IMR-90 (cell line): ENCODE results near the gene TNRC6B. TPM values are rescaled to one million over a fixed set of nuclear protein-coding genes. Genes with fewer than 3 reads are reported as not detected.

ENCODE experiments used
- ATAC-seq: fragments of 200-7000 bp; cut with Tn5 transposase; 2 replicates; pipeline ENCODE4 v1.9.1; 2020; ENCODE audit warnings: low read depth, mild to moderate bottlenecking, moderate library complexity
- BruUV-seq: library from RNA; stranded (reverse); fragments of 400-500 nt; replicated peaks from 2 replicates; lab custom pipeline; 2021; lab: Mats Ljungman, UMichigan
- CTCF ChIA-PET: fragments of 300-600 bp; formaldehyde crosslinking; extraction: SDS; loops from one replicate; lab custom pipeline; 2021; ENCODE audit warnings: antibody characterized with exemption; lab: Yijun Ruan, JAX
- POLR2A ChIA-PET: fragments of 300-600 bp; sonication (Branson Sonifier 250); formaldehyde crosslinking; loops from one replicate; lab custom pipeline; 2022; ENCODE audit warnings: antibody characterized with exemption; ENCODE audit not compliant: unreplicated experiment; lab: Charles Lee
- DNase-seq: peaks from one replicate; pipeline ENCODE4 v3.0.0; 2013
- H2AFZ ChIP-seq: replicated peaks from 2 replicates; pipeline ENCODE3; 2013; ENCODE audit warnings: low read length, mild to moderate bottlenecking; ENCODE audit not compliant: poor library complexity
- H2AK5ac ChIP-seq: 2 replicates; pipeline ENCODE4 v1.6.1; 2013; ENCODE audit warnings: low read depth, low read length, inconsistent platforms
- H2AK9ac ChIP-seq: replicated peaks from 2 replicates; pipeline ENCODE3; 2013; ENCODE audit warnings: mild to moderate bottlenecking, low read depth, low read length, moderate library complexity; ENCODE audit not compliant: poor library complexity
- H2BK120ac ChIP-seq: 2 replicates; pipeline ENCODE4 v1.6.1; 2013; ENCODE audit warnings: low read depth, low read length, inconsistent platforms
- H2BK15ac ChIP-seq: 3 replicates; pipeline ENCODE4 v1.6.1; 2013; ENCODE audit warnings: low read depth, low read length, inconsistent platforms
- H2BK20ac ChIP-seq: 2 replicates; pipeline ENCODE4 v1.6.1; 2013; ENCODE audit warnings: low read depth, mild to moderate bottlenecking, inconsistent platforms, low read length, moderate library complexity
- H2BK5ac ChIP-seq: 2 replicates; pipeline ENCODE4 v1.6.1; 2013; ENCODE audit warnings: mild to moderate bottlenecking, low read depth, low read length, inconsistent platforms; ENCODE audit not compliant: poor library complexity, severe bottlenecking
- H3K14ac ChIP-seq: replicated peaks from 2 replicates; pipeline ENCODE4 v1.6.1; 2013; ENCODE audit warnings: low read depth, low read length, inconsistent platforms
- H3K18ac ChIP-seq: 2 replicates; pipeline ENCODE4 v1.6.1; 2013; ENCODE audit warnings: low read depth, low read length, control low read depth
- H3K23ac ChIP-seq: 2 replicates; pipeline ENCODE4 v1.6.1; 2013; ENCODE audit warnings: low read depth, low read length, inconsistent platforms
- H3K27ac ChIP-seq: 2 replicates; pipeline ENCODE4 v1.5.1; 2013; ENCODE audit warnings: mild to moderate bottlenecking, control low read depth, low read length; ENCODE audit not compliant: insufficient read depth
- H3K27me3 ChIP-seq: 2 replicates; pipeline ENCODE4 v1.6.1; 2013; ENCODE audit warnings: low read length; ENCODE audit not compliant: control insufficient read depth, insufficient read depth
- H3K36me3 ChIP-seq: 2 replicates; pipeline ENCODE4 v1.6.1; 2013; ENCODE audit warnings: low read length, mixed read lengths; ENCODE audit not compliant: control insufficient read depth, insufficient read depth
- H3K4ac ChIP-seq: 2 replicates; pipeline ENCODE4 v1.6.1; 2013; ENCODE audit warnings: low read depth, low read length, inconsistent platforms
- H3K4me1 ChIP-seq: 2 replicates; pipeline ENCODE4 v1.6.1; 2013; ENCODE audit warnings: low read length, mixed read lengths; ENCODE audit not compliant: control insufficient read depth, insufficient read depth
- H3K4me2 ChIP-seq: 2 replicates; pipeline ENCODE4 v1.6.1; 2013; ENCODE audit warnings: low read depth, mild to moderate bottlenecking, control low read depth, low read length, moderate library complexity
- H3K4me3 ChIP-seq: 2 replicates; pipeline ENCODE4 v1.5.1; 2013; ENCODE audit warnings: low read depth, mild to moderate bottlenecking, control low read depth, low read length, moderate library complexity; ENCODE audit not compliant: insufficient read depth
- H3K56ac ChIP-seq: 2 replicates; pipeline ENCODE4 v1.6.1; 2013; ENCODE audit warnings: low read length, inconsistent platforms; ENCODE audit not compliant: insufficient read depth; ENCODE audit errors: extremely low read depth
- H3K79me1 ChIP-seq, 2 experiments: 2 replicates each; pipeline ENCODE4 v1.6.1; 2013; ENCODE audit warnings: low read length in 2 of 2, inconsistent platforms in 1 of 2, low read depth in 1 of 2
- H3K9ac ChIP-seq: 2 replicates; pipeline ENCODE4 v1.6.1; 2013; ENCODE audit warnings: low read depth, low read length, control low read depth
- H3K9me1 ChIP-seq: 2 replicates; pipeline ENCODE4 v1.6.1; 2013; ENCODE audit warnings: low read length, inconsistent platforms; ENCODE audit not compliant: insufficient read depth
- H3K9me3 ChIP-seq: 2 replicates; pipeline ENCODE4 v1.6.1; 2013; ENCODE audit warnings: low read length; ENCODE audit not compliant: control insufficient read depth, insufficient read depth
- H4K20me1 ChIP-seq: 2 replicates; pipeline ENCODE4 v1.6.1; 2013; ENCODE audit warnings: low read length, inconsistent platforms; ENCODE audit not compliant: insufficient read depth
- H4K5ac ChIP-seq: 2 replicates; pipeline ENCODE4 v1.6.1; 2013; ENCODE audit warnings: mild to moderate bottlenecking, low read depth, low read length, control low read depth
- H4K8ac ChIP-seq, 2 experiments: 2 replicates each; pipeline ENCODE4 v1.6.1; 2013; ENCODE audit warnings: low read depth in 2 of 2, low read length in 2 of 2, control low read depth in 1 of 2, inconsistent platforms in 1 of 2
- H4K91ac ChIP-seq: 2 replicates; pipeline ENCODE4 v1.6.1; 2013; ENCODE audit warnings: low read depth, low read length, inconsistent platforms; ENCODE audit not compliant: insufficient read depth
- BHLHE40 ChIP-seq: fragments of 150-350 bp; IDR thresholded peaks from 2 replicates; pipeline ENCODE4 v1.6.1; 2016; ENCODE audit warnings: mild to moderate bottlenecking, low read depth, low read length
- CEBPB ChIP-seq: IDR thresholded peaks from 2 replicates; pipeline ENCODE4 v1.6.1; 2012; ENCODE audit warnings: low read depth, low read length, improper control_type of control experiment
- CHD1 ChIP-seq: IDR thresholded peaks from 2 replicates; pipeline ENCODE4 v1.6.1; 2012; ENCODE audit warnings: low read depth, low read length, improper control_type of control experiment
- CTCF ChIP-seq: conservative IDR thresholded peaks from 2 replicates; pipeline ENCODE4 v1.5.1; 2012; ENCODE audit warnings: mild to moderate bottlenecking, low read depth, low read length, improper control_type of control experiment
- ELK1 ChIP-seq: fragments of 150-350 bp; IDR thresholded peaks from 2 replicates; pipeline ENCODE4 v1.6.1; 2016; ENCODE audit warnings: low read depth, mild to moderate bottlenecking, low read length, moderate library complexity, borderline replicate concordance
- FOS ChIP-seq: fragments of 150-350 bp; IDR thresholded peaks from 2 replicates; pipeline ENCODE4 v1.6.1; 2016; ENCODE audit warnings: low read depth, low read length
- MAFK ChIP-seq: IDR thresholded peaks from 2 replicates; pipeline ENCODE4 v1.6.1; 2012; ENCODE audit warnings: low read depth, low read length, improper control_type of control experiment
- MAZ ChIP-seq: IDR thresholded peaks from 2 replicates; pipeline ENCODE4 v1.6.1; 2012; ENCODE audit warnings: low read depth, mild to moderate bottlenecking, low read length, improper control_type of control experiment, moderate library complexity, borderline replicate concordance
- MXI1 ChIP-seq: IDR thresholded peaks from 2 replicates; pipeline ENCODE4 v1.6.1; 2012; ENCODE audit warnings: low read depth, mild to moderate bottlenecking, low read length, moderate library complexity, borderline replicate concordance
- NFE2L2 ChIP-seq: fragments of 150-350 bp; IDR thresholded peaks from 2 replicates; pipeline ENCODE4 v1.6.1; 2016; ENCODE audit warnings: low read depth, mild to moderate bottlenecking, low read length
- POLR2A ChIP-seq: IDR thresholded peaks from 2 replicates; pipeline ENCODE4 v1.6.1; 2012; ENCODE audit warnings: mild to moderate bottlenecking, low read depth, low read length
- RAD21 ChIP-seq: IDR thresholded peaks from 2 replicates; pipeline ENCODE4 v1.6.1; 2012; ENCODE audit warnings: low read length, improper control_type of control experiment
- RCOR1 ChIP-seq: IDR thresholded peaks from 2 replicates; pipeline ENCODE4 v1.6.1; 2012; ENCODE audit warnings: mild to moderate bottlenecking, low read length, improper control_type of control experiment; ENCODE audit not compliant: insufficient replicate concordance
- RFX5 ChIP-seq: IDR thresholded peaks from 2 replicates; pipeline ENCODE4 v1.8.0; 2012; ENCODE audit warnings: low read depth, mild to moderate bottlenecking, low read length, moderate library complexity
- SMC3 ChIP-seq: fragments of 150-350 bp; IDR thresholded peaks from 2 replicates; pipeline ENCODE4 v1.6.1; 2016; ENCODE audit warnings: low read depth, mild to moderate bottlenecking, antibody characterized with exemption, low read length, moderate library complexity
- USF2 ChIP-seq: fragments of 150-350 bp; IDR thresholded peaks from 2 replicates; pipeline ENCODE4 v1.6.1; 2017; ENCODE audit warnings: mild to moderate bottlenecking, antibody characterized with exemption, low read length, low read depth
- WGBS, 2 experiments: methylation state at CpG; one replicate each; pipeline versions ENCODE4 v1.1.5 to v1.1.7; 2013; ENCODE audit warnings: missing lambda C conversion rate in 2 of 2; ENCODE audit not compliant: insufficient read length in 1 of 2; ENCODE audit errors: extremely low coverage in 2 of 2; 5-methylcytosine and 5-hydroxymethylcytosine counted together
- dilution Hi-C: fragments of 300-500 bp; cut with HindIII; formaldehyde crosslinking; loops from one replicate; pipeline ENCODE4 v1.14.3; 2018; ENCODE audit warnings: low sequenced_read_pairs; ENCODE audit not compliant: unreplicated experiment
- in situ Hi-C: fragments of 300-500 bp; cut with MboI; formaldehyde crosslinking; loops from 3 replicates; pipeline ENCODE4 v1.14.3; 2019; ENCODE audit warnings: low sequenced_read_pairs, inconsistent platforms, mixed read lengths
- intact Hi-C: fragments of 100-400 bp; cut with micrococcal nuclease; formaldehyde crosslinking; loops from 2 replicates; pipeline ENCODE4 v1.10.0; 2022
- polyA plus RNA-seq, 3 experiments: library from polyadenylated mRNA; depleted of rRNA; stranded (reverse); fragments of >200 nt; gene quantifications; 2 replicates each; pipeline ENCODE4 v1.2.3, GENCODE V29; 2012; ENCODE audit warnings: low replicate concordance in 1 of 3
- total RNA-seq: library from RNA; depleted of rRNA; stranded (reverse); fragments of >200 nt; gene quantifications from 2 replicates; pipeline ENCODE4 v1.2.3, GENCODE V29; 2012

Gene TNRC6B
- total and polyA plus RNA-seq, 2 of the 4 experiments (the other 2 are of a cell fraction): 3.9 to 17.0 TPM

GRCh38 chr22:40332319-40332781 is 154.6 kb downstream of the TNRC6B start:
- Histone ChIP-seq H3K27ac (no peak overlapping the region), H4K5ac (no peak overlapping the region), H4K8ac (no peak overlapping the region), H2BK15ac (no peak overlapping the region), H3K79me1 (peaks cover 0 to 11% of the 10 kb centered on the region in 2 experiments; a peak in 1 of 4 replicates), H3K9ac (no peak overlapping the region), H3K23ac (no peak overlapping the region), H3K9me1 (peaks cover 7% of the 10 kb centered on the region), H3K36me3 (peaks cover 5% of the 10 kb centered on the region; the same call in 1 of the 2 replicates), H3K18ac (no peak overlapping the region), H2BK120ac (no peak overlapping the region), H3K27me3 (no peaks in the 10 kb centered on the region), H4K91ac (no peak overlapping the region), H2AK5ac (no peak overlapping the region), H4K20me1 (no peaks in the 10 kb centered on the region), H3K4me2 (no peak overlapping the region; the same call in 1 of the 2 replicates), H2AFZ (peak overlapping the region; percentile 32), H3K9me3 (no peaks in the 10 kb centered on the region), H2AK9ac (no peak overlapping the region), H3K56ac (no peak overlapping the region), H3K14ac (no peak overlapping the region), H3K4me3 (no peak overlapping the region), H2BK5ac (no peak overlapping the region), H3K4ac (no peak overlapping the region), H2BK20ac (no peak overlapping the region), H3K4me1 (peaks cover 4% of the 10 kb centered on the region)
- ATAC-seq (peak; percentile 91), DNase-seq (peak; percentile 81)
- CTCF ChIA-PET: no interaction called here
- WGBS, 2 experiments: 29% methylated on average over 7 of the region's 9 CpGs; no CpG with 5 or more reads in 1 of the 2 experiments
- dilution Hi-C loops (no loop called here), intact Hi-C loops (no loop called here), in situ Hi-C loops (no loop called here)
- no peak for TF ChIP-seq NFE2L2
- TF ChIP-seq CTCF: no peak
- TF ChIP-seq CHD1: no peak
- no peak for TF ChIP-seq MAFK
- 0 out of 2 replicates have a peak, but pooled peaks have one; percentile 14 for TF ChIP-seq SMC3
- no peak for TF ChIP-seq ELK1
- no peak for TF ChIP-seq RCOR1
- TF ChIP-seq MAZ: no peak
- TF ChIP-seq MXI1: peak; percentile 43; the same call in 1 of the 2 replicates
- TF ChIP-seq POLR2A: no peak
- no peak for TF ChIP-seq RFX5
- no peak for TF ChIP-seq USF2
- no peak for TF ChIP-seq RAD21
- peak; percentile 68 for TF ChIP-seq CEBPB
- 0 out of 2 replicates have a peak, but pooled peaks have one; percentile 6 for TF ChIP-seq BHLHE40
- 0 out of 2 replicates have a peak, but pooled peaks have one; percentile 34 for TF ChIP-seq FOS
- BruUV-seq: no TSS peak
- POLR2A ChIA-PET: no interaction called here
